GM18870 (cell line): ENCODE data around the gene RAB38.

Experiments
- ATAC-seq: cut with Tn5 transposase; IDR thresholded peaks from one replicate; pipeline ENCODE4 v1.9.1; 2021; ENCODE audit warnings: moderate library complexity; ENCODE audit not compliant: unreplicated experiment

The RAB38 gene

DNA sequence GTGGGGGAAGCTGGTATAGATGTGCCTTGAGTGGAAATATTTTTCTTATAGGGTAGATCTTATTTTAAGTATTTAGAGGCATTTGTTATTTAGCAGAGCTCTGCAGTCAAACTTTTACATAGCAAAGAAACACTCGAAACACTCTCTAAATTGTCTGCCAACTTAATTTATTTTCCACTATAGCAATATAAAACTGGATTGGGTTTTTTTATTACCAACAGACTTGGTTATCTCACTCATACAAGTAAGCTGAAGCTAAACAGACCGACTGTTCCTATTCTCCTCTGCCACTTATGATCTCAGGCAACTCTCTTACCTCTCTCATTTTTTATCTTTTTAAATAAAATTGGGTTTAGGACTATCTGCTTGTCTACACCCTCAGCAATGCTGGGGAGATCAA is 4.6 kb downstream of the RAB38 start:
- no peak for ATAC-seq

DNA sequence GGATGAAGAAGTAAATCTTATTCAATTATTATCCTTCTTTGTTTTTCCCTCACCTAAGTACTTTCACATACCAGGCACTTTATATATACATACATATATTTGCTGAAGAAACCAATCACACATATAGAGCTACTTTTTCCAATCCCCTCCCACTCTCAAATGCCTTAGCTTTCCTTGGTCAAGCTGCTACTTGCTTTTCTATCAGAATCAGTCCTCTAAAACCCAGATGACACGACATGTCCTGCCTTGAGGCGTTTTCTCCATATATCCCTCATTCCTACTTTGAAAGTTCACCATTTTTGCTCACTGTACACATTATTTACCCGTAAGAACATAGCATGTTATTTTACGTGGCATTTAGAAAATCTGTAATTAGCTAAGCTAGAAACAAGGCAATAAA is 5.4 kb downstream of the RAB38 start:
- no peak for ATAC-seq

DNA sequence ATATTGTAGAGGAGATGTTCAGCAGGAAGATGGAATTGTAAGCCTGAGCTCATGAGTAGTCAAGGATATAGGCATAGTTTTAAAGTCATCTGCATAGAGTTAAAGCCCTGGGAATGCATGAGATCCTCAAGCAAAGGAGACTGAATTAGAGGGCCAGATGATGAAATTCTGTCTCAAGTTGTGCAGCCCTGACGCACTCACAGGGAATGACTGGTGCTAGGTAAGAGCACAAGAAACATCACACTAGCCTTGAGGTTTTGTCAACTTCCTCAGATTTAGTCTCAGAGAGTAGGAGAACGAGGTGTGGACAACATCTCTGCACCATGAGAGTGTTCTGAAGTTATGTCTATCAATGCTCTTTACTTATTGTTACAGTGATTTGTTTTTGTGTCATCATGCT is 5.8 kb downstream of the RAB38 start:
- no peak for ATAC-seq

DNA sequence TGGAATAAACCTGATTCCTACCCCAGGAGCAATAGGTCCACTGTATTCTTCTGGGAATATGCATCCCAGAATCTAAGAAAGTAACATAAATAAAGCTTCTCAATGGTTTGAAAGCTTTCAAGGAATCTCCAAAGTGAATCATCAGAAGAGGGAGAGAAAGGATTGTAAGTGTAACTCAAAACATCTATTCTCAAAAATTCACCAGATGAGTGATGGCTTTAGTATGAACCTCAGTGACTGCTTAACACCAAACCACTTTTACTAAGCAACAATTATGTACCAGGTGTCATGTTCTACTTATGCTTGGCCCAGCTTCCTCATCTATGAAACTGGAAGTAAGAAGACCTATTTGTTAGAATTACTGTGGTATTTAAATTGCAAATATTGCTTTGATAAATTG is 7.4 kb downstream of the RAB38 start:
- ATAC-seq, result no peak

DNA sequence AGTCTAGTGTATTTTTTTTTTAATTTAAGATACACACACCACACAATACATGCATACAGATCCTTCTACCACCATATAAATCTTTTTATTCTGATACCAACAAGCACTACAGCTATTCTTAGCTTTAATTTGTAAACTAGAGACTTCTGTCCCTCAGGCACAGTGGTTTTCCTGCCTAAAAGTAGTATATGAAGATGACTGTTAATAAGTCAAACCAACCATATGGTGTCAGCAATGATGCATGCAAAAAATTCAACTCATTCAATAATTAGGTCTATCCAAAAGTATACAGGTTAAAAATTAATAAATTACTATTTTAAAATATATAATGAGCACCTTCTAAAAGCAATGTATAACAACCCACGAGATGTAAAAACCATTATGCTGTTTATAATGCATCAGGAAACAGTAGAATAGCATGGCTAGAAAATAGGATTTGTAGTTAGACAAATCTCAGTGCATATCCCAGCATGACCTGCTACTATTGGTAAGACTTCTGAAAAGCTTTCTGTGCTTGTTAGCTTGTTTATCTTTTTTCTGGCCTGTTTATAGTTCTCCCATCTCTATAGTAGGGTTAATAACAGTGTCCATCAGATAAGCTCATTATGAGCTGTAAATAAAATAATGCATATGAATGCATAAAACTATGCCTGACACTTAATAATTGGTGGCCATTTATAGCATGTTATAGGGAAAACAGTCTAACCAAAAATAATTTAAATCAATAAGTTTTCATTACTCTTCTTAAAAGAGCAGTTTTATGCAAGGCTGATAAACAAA is 10.2 kb downstream of the RAB38 start:
- no peak for ATAC-seq

DNA sequence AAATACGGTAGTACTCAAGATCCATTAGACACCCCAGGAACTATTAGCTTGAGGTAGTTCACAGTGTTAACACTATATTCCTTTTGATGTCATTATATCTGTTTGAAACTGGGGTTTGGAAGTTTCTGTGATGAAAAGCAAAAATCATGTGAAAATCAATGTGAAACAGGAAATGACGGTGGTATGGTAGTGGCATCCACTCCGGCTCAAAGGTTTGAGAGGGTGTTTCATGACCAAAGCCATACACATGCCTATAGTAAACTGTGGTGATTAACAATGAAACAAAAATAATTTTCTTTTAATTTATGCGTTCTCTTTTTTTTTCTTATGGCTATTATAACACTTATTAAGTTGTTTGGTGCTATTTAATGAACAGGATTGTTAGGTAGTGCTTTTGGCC is 10.9 kb downstream of the RAB38 start:
- peak; percentile 42 for ATAC-seq

DNA sequence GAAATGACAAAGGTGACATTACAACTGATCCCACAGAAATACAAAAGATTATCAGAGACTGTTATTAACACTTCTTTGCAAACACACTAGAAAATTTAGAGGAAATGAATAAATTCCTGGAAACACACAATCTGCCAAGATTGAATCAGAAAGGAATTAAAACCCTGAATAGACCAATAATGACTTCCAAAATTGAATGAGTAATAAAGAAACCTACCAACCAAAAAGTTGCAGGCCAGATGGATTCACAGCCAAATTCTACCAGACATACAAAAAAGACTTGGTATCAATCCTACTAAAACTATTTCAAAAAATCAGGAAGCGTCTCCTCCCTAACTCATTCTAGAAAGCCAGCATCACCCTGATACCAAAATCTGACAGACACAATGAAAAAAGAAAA is 17.2 kb downstream of the RAB38 start:
- ATAC-seq, result no peak

DNA sequence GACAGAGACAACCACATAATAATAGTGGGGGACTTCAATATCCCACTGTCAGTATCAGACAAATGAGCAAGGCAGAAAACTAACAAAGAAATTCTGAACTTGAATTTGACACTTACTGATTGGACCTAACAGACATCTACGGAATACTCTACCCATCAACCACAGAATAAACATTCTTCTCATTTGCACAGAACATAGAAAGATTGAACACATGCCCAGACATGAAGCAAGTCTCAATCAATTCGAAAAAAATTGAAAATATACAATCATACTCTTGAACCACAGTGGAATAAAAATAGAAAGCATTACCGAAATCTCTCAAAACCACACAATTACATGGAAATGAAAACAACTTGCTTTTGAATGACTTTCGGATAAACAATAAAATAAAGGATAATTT is 17.9 kb downstream of the RAB38 start:
- ATAC-seq, result no peak

DNA sequence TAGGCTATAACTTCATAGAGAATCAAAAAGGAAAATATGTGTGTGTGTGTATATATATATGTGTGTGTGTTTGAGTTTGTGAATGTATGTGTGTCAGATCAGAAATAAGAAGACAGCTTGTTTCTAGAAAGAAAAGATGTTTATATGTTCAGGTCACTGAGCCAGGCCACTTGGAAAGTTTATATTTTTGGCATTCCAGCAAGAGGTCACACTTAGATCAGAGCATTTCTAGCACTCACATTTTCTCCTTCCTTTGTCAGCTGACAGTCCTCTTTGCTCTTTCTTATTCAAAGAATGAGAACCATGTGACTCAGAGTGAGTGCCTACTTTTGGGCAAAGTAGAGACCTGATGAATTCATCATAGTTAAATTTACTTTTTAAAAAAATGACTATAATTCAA is 22.9 kb downstream of the RAB38 start:
- ATAC-seq, result no peak

DNA sequence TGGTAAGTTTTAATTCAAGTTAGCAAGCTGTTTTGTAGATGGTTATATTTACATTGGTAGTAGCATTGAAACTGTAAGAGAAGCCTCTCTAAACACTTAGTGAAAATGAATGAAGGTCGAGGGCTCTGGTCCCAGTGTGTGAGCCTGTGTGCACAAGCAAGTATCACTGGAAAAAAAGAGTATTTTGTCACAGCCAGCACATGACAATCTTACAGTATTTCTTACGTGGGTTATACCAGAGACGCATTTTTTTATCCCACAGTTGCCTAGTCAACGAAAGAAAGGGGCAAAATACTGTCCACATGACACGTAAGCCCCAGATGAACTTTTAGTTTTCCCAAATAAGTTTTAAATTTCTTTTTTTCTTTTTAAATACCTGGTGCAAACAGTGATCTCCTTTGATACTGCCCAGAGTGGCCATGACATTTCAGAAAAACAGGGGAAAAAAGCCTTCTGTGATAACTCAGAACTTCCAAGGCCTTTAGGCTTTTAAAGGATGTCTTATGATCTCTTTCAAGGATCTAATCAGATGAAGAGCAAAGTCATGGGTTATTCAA is 23.5 kb downstream of the RAB38 start:
- no peak for ATAC-seq

DNA sequence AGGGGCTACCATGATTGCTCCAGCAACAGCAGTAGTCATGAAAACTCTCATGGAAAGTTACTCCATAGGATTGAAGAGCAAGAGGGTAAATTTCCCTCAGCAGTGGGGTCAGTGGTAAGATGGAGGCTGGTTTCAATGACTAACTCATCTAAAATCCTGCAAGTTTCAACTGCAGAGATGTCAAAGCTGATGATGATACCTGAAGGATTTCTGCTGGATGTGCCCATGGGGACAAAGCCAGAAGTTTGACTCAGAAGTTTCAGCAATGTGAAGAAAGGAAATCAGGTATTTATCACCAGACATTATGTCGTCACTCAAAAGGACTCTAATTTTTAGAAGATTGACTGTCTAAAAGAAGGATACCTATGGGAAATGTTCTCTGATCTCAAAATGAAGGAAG is 29.1 kb downstream of the RAB38 start:
- no peak for ATAC-seq

DNA sequence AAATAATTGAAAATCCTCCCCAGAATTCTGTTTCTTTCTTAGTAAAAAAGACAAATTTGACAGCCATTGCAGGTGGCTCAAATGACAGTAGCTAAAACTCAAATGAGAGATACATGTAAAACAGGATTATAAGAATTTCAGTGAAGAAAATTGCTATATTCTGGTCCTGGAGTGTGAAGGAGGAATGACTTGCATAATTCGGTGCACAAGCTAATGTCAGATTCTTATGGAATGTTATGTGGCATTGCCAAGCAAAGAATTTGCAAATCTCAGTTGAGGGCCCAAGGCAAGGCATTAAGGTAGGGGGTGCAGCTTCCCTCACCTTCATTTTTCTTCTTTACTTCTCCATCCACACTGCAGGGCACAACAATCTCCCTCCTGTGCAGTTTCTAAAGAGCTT is 35.4 kb downstream of the RAB38 start:
- ATAC-seq, result no peak

DNA sequence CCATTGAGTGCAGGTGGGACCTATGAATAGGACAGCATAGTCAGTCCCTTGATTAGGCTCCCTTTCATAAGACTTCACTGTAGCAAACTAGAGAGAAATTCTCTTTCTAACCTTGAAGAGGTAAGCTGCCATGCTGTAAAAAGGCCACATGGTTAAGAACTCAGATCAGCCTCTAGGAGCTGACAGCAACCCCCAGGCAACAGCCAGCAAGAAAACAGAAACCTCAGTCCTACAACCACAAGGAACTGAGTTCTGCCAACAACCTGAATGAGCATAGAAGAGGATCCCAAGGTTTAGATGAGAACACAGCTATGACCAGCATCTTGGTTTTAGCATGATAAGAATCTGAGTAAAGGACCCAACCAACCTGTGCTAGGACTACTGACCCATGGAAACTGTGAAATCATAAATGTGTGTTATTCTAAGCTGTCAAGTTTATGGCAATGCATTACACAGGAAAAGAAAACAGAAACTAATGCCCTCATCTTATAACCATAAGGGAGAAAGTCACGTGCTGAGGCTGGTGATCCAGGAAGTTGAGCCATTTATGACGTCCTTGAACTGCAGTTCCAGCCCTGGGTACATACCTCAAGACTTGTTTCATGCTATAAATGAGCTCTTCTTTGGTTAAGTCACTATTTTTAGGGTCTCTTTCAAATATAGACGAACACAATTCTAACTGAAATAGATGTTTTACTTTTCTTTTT is 43.3 kb downstream of the RAB38 start:
- peak; percentile 58 for ATAC-seq

DNA sequence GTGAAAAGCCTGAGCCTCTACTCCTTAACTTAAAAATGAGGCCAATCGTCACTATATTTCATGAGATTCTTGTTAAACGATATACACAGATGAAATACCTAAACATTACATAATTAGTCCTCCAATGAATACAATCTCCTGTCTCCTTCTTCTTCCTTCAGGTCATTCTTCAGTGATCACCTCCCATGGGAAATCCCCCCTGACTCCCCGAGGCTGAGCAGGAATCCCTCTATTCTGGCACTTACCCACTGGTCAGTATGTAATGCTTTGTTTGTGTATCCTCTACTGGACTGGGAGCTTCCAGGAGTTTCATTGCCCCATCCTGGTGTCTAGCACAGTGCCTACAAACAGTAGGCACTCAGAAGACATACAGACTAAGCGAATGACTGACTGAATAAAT is 52.3 kb downstream of the RAB38 start:
- ATAC-seq, result no peak

DNA sequence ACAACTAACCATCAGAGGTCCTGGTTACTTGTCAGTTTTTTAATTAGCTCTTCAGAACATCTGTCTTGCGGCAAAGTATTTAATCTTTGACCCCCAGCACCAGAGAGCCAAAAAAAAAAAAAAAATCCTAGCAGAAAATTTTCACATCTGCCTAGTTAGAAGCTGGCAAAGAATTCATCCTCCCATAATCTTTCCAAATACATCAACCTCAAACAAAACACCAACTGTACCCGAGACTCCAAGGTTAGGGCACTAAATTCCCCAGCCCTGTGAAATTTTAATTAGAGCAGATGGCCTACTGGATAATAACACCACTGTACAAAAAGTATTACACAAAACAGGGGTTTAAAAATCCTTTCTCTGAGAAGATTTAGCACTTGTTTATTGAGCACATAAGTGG is 55.7 kb downstream of the RAB38 start:
- no peak for ATAC-seq

DNA sequence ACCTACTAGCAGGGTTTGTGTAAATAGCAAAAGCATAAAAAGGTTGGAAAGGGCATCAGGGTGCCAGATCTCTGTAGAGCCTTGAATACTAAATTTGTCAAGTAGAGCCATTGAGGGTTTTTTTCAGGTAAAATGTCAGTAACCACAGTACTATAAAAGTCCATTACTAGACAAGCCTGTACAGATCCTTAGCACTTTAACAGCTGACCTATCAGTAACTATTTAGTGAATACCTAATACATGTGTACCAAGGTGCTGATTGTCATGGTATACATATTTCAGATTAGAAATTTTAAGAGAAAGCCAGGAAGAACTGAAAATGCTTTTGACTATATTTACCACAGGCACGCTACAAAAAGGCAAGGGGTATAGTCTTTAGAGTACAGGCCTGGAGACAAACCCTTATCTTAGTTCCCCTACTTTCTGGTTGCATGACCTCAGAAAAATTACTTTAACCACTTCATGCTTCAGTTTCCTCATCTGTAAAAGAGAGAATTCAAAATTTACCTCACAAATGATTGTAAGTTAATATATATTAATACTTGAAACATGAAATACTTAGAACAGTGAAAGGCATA is 57.9 kb downstream of the RAB38 start:
- peak; percentile 68 for ATAC-seq

DNA sequence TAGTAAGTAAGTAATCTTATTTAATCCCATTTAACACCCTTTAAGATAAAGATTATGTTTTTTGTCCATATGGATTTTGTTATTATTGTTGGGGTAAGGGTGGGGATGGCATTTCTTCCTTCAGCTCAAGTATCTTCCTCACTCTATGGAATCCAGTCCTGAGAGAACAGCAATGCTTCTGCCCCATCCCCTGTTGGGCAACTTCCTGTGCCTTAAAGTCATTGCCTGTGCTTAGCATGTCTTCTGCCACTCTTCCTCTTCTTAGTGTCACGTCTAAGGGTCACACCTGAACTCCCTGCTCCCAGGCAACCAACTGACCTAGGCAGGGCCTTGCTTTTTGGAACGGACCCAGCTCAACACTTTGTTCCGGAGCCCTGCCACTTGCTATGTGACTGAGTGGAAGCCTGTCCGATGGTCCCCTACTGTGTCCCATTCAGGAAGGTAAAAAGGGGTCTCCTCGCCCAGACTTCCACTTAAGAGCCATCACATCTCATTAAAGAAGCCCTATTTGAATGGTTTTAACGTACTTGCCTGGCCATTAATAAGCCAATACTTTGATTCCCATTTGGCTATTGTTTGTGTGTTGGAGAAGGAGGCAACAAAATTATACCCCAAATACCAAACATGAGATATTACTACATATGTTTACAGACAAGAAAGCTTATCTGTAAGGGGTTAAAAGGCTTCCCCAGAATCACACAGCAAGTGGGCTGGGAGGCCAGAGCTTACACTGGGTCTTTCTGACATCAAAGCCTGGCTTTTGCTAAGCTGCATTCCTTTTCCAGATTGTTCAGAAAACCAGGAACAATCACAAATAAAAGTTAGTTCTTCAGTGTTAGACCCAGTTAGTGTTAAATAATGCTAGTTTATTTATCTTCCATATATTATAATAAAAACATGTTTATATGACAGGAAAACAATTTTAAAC is 59.2 kb downstream of the RAB38 start:
- no peak for ATAC-seq

DNA sequence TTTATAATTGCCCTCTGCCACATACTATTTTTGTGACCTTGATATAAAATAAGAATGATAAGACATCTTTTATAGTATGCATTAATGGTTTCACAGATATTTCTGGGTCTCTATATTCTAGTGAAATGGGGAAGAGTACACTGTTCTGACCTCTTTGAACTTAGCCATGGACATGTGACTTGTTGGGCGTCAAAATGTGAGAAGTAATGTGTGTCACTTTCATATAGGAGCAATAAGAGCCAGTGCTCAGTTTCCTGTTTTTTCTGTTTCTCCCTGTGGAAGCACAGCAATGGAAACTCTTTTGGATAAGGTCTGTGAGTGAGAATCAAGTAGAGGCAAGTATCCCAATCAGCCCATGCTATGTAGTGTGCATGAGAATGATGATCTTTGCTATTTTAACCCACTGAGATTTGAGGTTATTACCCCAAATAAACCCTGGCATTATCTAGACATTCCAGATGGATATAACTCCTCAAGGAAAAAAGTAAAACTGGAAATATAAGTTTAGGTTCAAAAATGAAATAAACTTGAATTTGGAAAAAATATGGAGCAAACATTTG is 60.7 kb downstream of the RAB38 start:
- ATAC-seq, result no peak

DNA sequence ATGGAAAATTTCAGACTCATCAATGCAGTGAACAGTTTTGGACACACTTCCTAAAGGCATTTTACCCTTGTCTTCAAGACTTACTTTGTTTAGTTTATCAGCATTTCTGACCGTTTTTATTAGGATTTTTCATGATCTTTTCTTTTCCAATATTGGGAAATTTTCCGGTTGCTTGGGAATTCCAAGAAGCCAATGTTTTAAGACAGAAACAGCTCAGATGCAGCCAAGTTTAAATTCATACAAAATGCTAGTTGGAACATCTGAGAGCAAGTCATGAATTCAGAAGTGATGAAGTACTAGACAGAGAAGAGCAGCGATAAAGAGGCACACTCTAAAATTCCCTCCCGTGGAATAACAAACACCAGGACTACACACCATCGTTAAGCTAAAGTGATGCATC is 68.6 kb downstream of the RAB38 start:
- no peak for ATAC-seq

DNA sequence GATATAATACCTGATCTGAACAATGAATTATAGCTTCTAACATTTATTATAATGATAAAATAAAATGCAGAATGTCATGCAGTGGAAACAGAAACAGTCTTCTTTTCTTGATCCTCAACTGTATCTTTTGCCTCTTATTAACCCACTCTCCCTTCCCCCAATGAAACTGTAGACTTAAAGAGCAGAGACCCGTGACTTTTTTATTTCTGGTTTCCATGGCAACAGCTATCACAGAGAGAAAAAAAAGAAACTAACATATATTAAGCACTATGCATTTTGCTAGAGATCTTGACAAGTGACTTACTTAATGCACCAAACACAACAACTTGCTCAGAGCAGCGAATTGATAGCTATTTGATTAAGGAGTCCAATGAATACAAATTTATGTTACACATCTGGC is 69.3 kb downstream of the RAB38 start:
- ATAC-seq, result no peak

DNA sequence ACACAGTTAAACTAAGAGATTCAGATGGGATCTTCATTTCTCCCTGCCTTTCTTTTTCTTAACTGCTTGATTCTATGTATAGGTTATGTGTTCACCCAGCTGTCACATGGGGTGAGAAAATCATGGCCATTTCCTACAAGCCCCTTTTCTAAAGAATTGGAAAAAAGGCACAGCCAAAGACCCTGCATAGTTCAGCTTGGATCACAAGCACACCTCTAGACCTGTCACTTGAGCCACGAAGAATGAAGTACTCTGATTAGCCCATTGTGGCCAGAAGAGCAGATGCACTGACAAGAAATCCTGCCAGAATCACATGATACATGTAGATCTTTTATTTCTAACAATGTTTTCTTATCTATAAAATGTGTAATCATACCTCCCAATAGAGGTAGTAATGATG is 69.7 kb downstream of the RAB38 start:
- no peak for ATAC-seq
